ENCODE results near the gene PLVAP.

GRCh38 chr19:17419621-17420474, 42.7 kb upstream of the PLVAP start, which contains the start of gene MVB12A:
- TF ChIP-seq EZH2 (IDR thresholded peaks at IDR 0.05; ENCODE audit: low read depth, unreplicated experiment) (no peak), CTCF (conservative IDR thresholded peaks at IDR 0.05; ENCODE audit: low read depth in 2 of 2) (no peak), EZH2phosphoT487 (IDR thresholded peaks at IDR 0.05; ENCODE audit: unreplicated experiment) (no peak), REST (IDR thresholded peaks at IDR 0.05; ENCODE audit: unreplicated experiment) (no peak), CREB1 (CRISPR knock-in tag; IDR thresholded peaks at IDR 0.05; ENCODE audit: low read depth) (peak; percentile 86), POLR2AphosphoS5 (IDR thresholded peaks at IDR 0.05; ENCODE audit: low read depth) (peak; percentile 43; the same call in 1 of the 2 replicates), JUNB (IDR thresholded peaks at IDR 0.05; ENCODE audit: unreplicated experiment) (no peak)
